Measurements from ENCODE around the gene TPD52L1.

The TPD52L1 gene

GRCh38 chr6:125215252-125215819, 61.8 kb downstream of the TPD52L1 start:
- DNase-seq = no peak

GRCh38 chr6:125216015-125216414, 62.4 kb downstream of the TPD52L1 start:
- no peak for DNase-seq

DNA sequence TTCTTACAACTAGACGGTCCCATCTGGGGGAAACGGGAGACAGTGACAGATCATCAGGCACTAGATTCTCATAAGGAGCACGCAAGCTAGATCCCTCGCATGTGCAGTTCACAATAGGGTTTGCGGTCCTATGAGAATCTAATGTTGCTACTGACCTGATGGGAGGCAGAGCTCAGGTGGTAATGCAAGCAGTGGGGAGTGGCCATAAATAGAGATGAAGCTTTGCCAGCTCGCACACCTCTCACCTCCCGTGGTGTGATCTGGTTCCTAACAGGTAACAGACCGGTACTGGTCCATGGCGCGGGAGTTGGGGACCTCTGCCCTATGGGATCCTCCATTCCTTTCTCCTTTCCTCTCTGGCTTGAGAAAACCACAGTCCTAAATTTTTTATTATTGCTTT, 63.8 kb downstream of the TPD52L1 start:
- DNase-seq = no peak

DNA sequence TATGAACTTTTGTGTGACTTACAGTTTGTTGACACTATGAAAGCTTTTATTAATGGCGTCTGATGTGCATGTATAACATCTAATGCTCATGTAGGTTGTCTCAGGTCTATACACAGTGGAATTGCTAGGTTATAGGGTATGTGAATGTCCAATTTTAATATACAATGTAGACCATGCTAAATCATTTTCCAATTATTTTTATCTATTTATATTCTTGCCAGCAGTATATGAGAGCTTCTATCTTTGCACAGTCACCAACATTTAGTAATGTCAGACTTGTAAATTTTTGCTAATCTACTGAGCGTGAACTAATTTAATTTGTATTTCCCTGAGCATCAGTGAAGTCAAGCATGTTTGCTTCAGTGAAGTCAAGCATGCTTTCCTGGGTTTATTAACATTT, 64.4 kb downstream of the TPD52L1 start:
- no peak for DNase-seq

GRCh38 chr6:125219361-125219895, 65.9 kb downstream of the TPD52L1 start:
- DNase-seq = no peak

- no peak for DNase-seq
These were observed 67.1 kb downstream of the TPD52L1 start for GRCh38 chr6:125220712-125221111.

- no peak for DNase-seq
These were observed 69.2 kb downstream of the TPD52L1 start for GRCh38 chr6:125222531-125223455.

DNA sequence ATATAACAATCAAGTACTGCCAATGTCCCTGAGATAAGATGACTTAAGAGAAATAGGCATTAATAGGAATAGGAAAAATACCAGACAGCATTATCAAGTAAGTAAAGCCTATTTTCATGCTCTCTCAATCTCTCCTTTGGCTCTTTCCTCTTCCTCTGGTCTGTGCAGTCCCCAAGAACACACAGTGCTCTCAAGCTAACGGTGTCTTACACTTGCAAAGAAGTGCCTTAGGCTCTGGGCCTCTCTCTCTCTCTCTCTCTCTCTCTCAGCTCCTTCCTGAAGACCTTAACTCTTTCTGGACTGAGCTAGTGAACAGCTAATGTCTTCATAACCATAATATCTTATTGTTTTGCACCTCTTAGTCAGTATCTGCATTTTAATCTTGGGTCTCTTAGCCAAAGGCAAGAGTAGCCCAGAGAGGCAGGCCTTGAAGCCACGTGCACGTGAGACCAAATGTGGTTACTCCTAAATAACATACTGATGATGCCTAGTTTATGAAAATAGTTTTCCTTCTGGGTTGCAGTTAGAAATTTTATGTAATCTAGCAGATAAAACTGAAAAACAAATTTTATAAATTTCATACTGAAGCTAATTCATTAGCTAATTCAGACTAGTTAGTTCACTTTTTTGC, 70.8 kb downstream of the TPD52L1 start:
- DNase-seq = no peak

- no peak for DNase-seq
These were observed 73.7 kb downstream of the TPD52L1 start for GRCh38 chr6:125227244-125227643.

GRCh38 chr6:125228981-125229479, 75.5 kb downstream of the TPD52L1 start:
- no peak for DNase-seq

GRCh38 chr6:125230674-125231073, 77.1 kb downstream of the TPD52L1 start:
- DNase-seq = no peak

DNA sequence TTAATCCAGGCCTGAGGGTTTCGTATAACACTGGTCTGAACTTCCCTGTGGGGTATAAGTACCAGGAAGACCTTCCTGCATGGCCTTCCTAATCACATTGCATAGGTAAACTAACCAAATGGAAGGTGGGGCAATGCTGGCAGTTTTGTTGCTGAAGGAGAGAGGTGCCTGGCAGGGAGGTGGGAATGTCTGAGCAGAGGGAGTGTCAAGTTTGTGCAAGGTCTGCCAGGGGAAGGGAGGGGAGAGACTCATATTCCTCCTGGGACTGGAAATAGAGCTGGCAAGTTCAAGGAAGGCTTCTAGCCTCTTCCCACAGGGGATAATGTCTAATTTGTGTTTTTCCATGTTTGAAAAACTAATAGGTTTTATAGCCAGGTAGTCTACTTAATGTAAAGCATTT, 77.6 kb downstream of the TPD52L1 start:
- DNase-seq = no peak

DNA sequence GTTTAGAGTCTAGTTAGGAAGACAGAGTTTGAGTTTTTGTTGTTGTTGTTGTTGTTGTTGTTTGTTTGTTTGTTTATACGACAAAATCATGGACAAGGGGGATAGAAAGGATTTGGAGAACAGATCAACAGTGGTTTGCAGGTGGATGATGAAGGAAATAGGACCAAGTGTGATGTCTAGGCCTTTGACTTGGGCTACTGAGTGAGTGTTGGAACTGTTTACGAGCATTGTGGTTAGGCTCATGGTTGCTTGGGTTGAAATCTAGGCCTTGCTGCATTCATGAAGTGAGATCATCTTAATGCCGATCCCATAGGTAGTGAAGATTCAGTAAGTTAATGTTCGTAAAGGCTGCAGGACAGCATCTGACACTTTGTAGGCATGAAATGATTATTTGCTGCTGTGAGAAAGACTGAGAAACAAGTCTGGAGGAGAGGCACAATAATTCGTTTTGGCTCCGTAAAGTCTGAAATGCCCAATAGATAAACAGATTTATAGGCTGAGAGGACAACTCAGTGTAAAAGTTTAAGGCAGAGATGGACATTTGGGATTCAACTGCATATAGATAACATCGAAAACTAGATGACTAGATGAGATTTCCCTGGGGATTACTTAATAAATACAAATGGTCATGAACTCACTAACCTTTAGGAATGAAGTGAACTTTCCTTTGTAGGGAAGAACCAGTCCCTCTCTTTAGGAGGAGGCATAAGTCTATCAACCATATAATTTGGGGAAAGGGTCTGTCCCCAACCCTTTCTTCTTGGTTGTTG, 78.2 kb downstream of the TPD52L1 start:
- no peak for DNase-seq

GRCh38 chr6:125232466-125232865, 78.9 kb downstream of the TPD52L1 start:
- DNase-seq = no peak

- DNase-seq = no peak
These were observed 79.6 kb downstream of the TPD52L1 start for GRCh38 chr6:125233202-125233601.

- no peak for DNase-seq
These were observed 83.2 kb downstream of the TPD52L1 start for GRCh38 chr6:125236536-125237327.

DNA sequence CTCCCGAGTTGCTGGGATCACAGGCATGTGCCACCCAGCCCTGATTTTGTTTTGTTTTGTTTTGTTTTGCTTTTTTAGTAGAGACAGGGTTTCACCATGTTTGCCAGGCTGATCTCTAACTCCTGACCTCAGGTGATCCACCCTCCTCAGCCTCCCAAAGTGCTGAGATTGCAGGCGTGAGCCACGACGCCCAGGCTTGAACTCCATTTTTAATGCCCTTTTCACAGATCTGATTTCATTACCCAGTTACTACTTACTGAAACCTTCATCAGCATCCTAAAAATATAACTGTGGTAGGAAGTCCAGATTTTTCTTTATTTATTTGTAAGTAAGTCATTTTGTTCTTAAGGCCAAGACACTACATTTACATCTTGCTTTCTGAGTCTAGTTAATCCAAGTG, 84.2 kb downstream of the TPD52L1 start:
- no peak for DNase-seq

DNA sequence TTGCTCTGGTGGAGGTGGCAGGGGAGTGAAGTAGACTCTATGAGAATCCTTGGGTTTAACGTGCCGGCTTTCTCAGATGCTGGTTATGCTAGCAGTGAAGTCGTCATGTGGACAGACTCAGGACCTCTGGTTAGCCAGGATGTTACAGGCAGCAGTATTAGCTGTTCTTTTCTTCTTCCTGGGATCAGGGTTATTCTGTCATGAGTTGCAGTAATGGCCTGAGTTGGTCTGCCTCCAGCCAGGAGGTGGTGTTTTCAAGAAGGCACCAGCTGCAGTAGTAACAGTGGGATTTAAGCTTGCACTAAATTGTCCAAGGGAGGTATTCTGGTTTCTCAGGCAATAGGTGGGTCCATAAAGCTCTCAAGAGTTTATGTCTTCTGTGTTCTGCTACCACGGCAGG, 91.5 kb downstream of the TPD52L1 start:
- DNase-seq = no peak

DNA sequence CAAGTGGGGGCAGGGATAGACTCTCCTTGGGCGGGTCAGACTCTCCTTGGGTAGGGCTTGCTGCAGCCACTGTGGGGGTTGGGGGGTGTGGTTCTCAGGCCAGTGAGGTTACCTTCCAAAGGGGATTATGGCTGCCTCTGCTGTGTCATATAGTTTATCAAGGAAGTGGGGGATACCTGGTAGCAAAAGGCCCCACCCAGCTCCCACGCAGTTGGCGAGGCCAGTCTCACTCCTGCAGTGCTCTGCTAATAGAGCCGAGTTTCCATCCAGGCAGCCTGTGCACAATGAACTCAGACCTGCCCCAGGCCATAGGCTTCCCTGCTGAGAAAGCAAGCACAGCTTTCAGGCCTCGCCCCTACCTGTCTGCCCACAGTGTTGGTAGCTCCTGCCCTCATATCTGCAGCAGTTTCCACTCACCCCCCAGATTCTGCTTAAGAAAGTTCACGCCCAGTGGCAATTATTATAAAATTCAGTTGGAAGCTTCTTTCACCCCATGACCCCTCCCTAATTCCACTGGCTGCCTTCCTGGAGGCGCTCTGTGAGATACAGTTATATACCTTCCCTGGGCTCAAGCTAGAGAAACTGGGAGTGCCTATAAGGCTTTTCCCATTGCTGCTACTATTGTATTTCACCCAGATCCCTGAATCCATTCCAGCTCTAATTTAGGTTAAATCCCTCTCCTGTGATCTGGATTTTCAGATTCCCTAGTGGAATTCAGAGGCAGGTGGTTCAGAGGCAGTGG, 92.1 kb downstream of the TPD52L1 start:
- no peak for DNase-seq

DNA sequence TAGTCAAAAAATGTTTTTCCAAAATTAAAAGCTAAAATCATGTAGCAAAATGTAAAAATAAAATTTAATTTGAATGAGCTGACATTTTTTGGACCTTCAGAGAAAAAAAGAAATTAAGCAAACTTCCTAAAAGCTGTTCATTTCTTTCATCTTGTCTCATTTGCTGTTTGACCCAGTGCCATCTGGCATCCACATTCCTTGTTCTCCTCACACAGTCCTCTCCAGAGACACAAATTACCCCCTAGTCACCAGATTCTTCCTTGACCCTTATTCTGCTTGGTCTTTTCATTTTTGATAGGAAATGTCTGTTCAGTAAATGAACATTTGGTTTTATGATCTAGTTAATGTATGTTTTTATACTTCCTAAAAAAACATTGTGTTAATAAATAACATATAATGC, 93.0 kb downstream of the TPD52L1 start:
- no peak for DNase-seq

DNA sequence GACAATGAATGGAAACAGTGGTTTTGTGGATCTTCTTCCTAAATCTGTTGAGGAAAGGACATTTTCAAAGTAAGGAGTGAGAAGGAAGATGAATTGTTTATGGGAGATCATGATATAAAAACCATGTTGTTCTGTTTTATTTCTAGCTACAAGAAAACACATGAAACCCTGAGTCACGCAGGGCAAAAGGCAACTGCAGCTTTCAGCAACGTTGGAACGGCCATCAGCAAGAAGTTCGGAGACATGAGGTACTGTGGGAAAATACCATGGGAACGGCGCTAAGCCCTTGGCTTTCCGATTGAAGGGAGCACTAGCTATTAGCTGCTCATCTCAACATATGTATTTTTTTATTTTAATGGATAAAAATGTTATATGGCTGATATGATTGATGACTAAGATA, 94.6 kb downstream of the TPD52L1 start:
- DNase-seq = no peak

Data from stimulated activated CD4-positive, alpha-beta T cell treated with anti-CD3 and anti-CD28 coated beads, Interleukin-12 subunit alpha, Interleukin-12 subunit beta, amount 100 ng/mL, for 4 hours (primary cell).